ENCODE results near the gene LACTB. TPM values are rescaled to one million over a fixed set of nuclear protein-coding genes. Genes with fewer than 3 reads are reported as not detected.
A peak's percentile ranks its signal among the peaks of the same experiment; 100 is the strongest.

LACTB gene
- total and polyA plus RNA-seq, 11 donors, result 17.9 to 31.0 (median 22.7) TPM

GRCh38 chr15:63089260-63090043 lies 32.2 kb upstream of the LACTB start:
- peak in 4 of 5 donors; percentile 42 to 71 (median 58) for DNase-seq
- no peak overlapping the region for H3K4me3 ChIP-seq
- H3K27me3 ChIP-seq, result no peaks in the 10 kb centered on the region
- H3K27ac ChIP-seq, result peak overlapping the region in 6 of 12 donors; percentile 45 to 75 (median 55)
- 26 to 37% (median 32%) methylated on average over 6 of the region's 6 CpGs for WGBS, 4 donors
- no peaks in the 10 kb centered on the region for H3K36me3 ChIP-seq
- peak; percentile 24 to 84 (median 55) for ATAC-seq
- no peak for TF ChIP-seq POLR2A (IDR thresholded peaks at IDR 0.05)
- TF ChIP-seq CTCF (IDR thresholded peaks at IDR 0.05), result no peak
- no peaks in the 10 kb centered on the region for H3K9me3 ChIP-seq
- intact Hi-C loops (cut with DNase I), result loop anchor here in 6 of 10 donors (5.0 kb wide), 3 partner anchors 42 to 307 kb away; no protein-coding TSS in a partner anchor
- H3K4me1 ChIP-seq, result peaks cover 0 to 40% (median 19%) of the 10 kb centered on the region in 12 donors

DNA sequence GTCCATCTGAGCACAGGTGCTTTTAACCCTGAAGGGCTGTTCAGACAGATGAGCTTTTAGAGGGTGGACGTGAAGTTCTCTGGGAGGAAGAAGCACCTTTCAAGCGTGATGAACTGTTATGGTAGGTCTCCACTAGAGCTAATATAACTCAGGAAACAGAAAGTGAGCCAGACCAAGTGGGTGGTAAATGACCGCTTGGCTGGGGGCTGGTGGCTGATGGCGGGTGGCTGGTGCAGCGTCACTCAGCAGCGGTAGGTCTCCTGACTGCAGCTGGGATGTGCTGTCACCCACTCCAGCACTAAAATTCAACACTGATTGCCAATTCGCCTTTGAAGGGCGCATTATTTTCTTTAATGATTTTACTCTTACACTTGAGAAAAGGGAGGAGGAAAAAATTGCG lies 31.2 kb upstream of the LACTB start:
- peaks cover 0 to 44% (median 21%) of the 10 kb centered on the region in 12 donors for H3K4me1 ChIP-seq
- 95 to 97% (median 96%) methylated on average over 9 of the region's 9 CpGs for WGBS, 4 donors
- H3K4me3 ChIP-seq, result no peak overlapping the region
- no peak for TF ChIP-seq POLR2A (IDR thresholded peaks at IDR 0.05)
- no peak for TF ChIP-seq CTCF (IDR thresholded peaks at IDR 0.05)
- no peak overlapping the region for H3K27ac ChIP-seq
- intact Hi-C loops (cut with DNase I), result loop anchor here in 6 of 10 donors (5.0 kb wide), 3 partner anchors 43 to 308 kb away; no protein-coding TSS in a partner anchor
- H3K9me3 ChIP-seq, result no peaks in the 10 kb centered on the region
- H3K36me3 ChIP-seq, result no peaks in the 10 kb centered on the region
- ATAC-seq (no peak), DNase-seq (no peak)
- no peaks in the 10 kb centered on the region for H3K27me3 ChIP-seq

DNA sequence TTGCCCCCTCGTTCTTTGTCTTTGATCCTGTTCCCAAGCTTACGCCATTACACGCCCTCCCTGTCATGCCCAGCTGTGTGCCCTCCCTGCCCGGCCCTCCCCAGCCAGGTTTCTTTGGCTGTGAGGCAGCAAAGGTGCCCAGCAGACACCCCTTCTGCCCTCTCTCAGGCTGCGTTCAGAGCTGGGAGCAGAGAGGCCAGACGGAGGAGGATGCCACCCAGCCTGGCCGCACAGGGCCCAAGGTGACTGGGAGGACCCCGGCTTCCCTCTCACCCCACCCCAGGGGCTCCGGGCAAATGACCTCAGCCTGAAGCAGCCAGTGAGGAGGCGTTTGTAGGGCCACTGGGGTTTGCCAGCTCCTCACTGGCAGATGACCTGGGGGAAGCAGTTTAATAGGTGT lies 30.8 kb upstream of the LACTB start:
- Histone ChIP-seq H3K4me3 (no peak overlapping the region), H3K9me3 (no peaks in the 10 kb centered on the region), H3K4me1 (peaks cover 0 to 44% (median 21%) of the 10 kb centered on the region in 12 donors), H3K27ac (no peak overlapping the region), H3K27me3 (no peaks in the 10 kb centered on the region), H3K36me3 (no peaks in the 10 kb centered on the region)
- DNase-seq (no peak), ATAC-seq (no peak)
- intact Hi-C loops (cut with DNase I), result loop anchor here in 6 of 10 donors (5.0 kb wide), 3 partner anchors 44 to 309 kb away; no protein-coding TSS in a partner anchor
- TF ChIP-seq POLR2A (IDR thresholded peaks at IDR 0.05) (no peak), CTCF (IDR thresholded peaks at IDR 0.05) (no peak)
- 94 to 97% (median 95%) methylated on average over 7 to 10 of the region's 10 CpGs for WGBS, 4 donors

DNA sequence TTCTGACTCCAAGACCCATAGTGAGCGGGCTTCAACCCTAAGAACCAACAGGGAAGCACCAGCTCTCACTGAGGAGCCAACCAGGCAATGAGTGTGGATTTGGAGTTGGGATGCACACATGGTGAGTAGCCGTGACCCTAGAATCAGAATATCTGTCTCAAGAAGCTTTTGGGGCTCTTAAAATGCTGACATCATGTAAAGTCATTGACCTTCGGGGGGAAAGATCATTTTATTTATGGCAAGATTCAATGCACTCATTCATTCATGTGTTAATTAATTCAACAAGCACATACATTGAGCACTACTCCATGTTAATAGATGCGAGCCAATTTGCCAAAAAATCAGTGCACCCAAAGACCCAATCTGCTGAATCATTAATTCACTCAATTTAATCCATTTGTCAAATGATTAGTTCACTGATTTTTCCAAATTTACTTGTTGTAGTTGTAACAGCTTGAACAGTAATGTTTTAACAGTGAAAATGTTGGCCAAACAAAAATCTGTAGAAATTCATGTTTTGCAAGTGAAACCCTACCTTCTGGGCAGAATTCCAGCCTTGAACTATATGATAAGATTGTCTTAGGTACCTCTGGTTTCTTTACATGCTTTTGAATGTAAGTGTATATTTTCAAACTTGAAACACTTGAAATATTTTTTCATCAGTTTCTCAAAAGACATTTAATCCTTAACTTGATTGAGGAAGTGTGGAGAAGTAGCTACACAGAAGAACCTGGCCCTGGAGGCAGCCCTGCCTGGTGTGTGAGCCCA lies 29.8 kb upstream of the LACTB start:
- intact Hi-C loops (cut with DNase I), result loop anchor here in 9 of 10 donors (2.0 to 5.0 kb wide), 7 partner anchors 43 to 311 kb away; no protein-coding TSS in a partner anchor

More for the DNA sequence above, 29.8 kb upstream of the LACTB start:
- Histone ChIP-seq H3K36me3 (no peaks in the 10 kb centered on the region), H3K27me3 (no peaks in the 10 kb centered on the region), H3K27ac (no peak overlapping the region), H3K9me3 (no peaks in the 10 kb centered on the region), H3K4me3 (no peak overlapping the region), H3K4me1 (peaks cover 0 to 38% (median 20%) of the 10 kb centered on the region in 12 donors)
- no peak for TF ChIP-seq CTCF (IDR thresholded peaks at IDR 0.05)
- no peak for TF ChIP-seq POLR2A (IDR thresholded peaks at IDR 0.05)
- 72 to 87% (median 73%) methylated on average over 4 of the region's 4 CpGs for WGBS, 4 donors
- ATAC-seq (no peak), DNase-seq (no peak)

Measured in heart left ventricle (tissue), 16 donors.